Activated naive CD4-positive, alpha-beta T cell treated with anti-CD3 and anti-CD28 coated beads, Interleukin-2, amount 10 ng/mL, durations not matched to agents 7 days and 5 days (primary cell): Measurements from ENCODE around the gene ACOX2.

Experiments used
- CTCF ChIA-PET: fragments of 350-600 bp; sonication (Branson Sonifier 250); formaldehyde crosslinking; loops from one replicate; lab custom pipeline; 2021; ENCODE audit warnings: antibody characterized with exemption; lab: Charles Lee
- DNase-seq: peaks from one replicate; pipeline ENCODE4 v3.0.0-alpha.2; 2020
- H3K27ac Mint-ChIP-seq: one replicate; pipeline ENCODE4 v1.8.0; 2021; ENCODE audit warnings: mild to moderate bottlenecking, moderate library complexity, mixed read lengths
- H3K27me3 Mint-ChIP-seq: one replicate; pipeline ENCODE4 v1.8.0; 2021; ENCODE audit warnings: mild to moderate bottlenecking, mixed read lengths
- H3K36me3 Mint-ChIP-seq: one replicate; pipeline ENCODE4 v1.8.0; 2021; ENCODE audit warnings: mixed read lengths
- H3K4me1 Mint-ChIP-seq: one replicate; pipeline ENCODE4 v1.8.0; 2021; ENCODE audit warnings: mixed read lengths
- H3K4me3 Mint-ChIP-seq: one replicate; pipeline ENCODE4 v1.8.0; 2021; ENCODE audit warnings: mild to moderate bottlenecking, moderate library complexity, mixed read lengths
- H3K9me3 Mint-ChIP-seq: one replicate; pipeline ENCODE4 v1.8.0; 2021; ENCODE audit warnings: mixed read lengths

The ACOX2 gene

DNA sequence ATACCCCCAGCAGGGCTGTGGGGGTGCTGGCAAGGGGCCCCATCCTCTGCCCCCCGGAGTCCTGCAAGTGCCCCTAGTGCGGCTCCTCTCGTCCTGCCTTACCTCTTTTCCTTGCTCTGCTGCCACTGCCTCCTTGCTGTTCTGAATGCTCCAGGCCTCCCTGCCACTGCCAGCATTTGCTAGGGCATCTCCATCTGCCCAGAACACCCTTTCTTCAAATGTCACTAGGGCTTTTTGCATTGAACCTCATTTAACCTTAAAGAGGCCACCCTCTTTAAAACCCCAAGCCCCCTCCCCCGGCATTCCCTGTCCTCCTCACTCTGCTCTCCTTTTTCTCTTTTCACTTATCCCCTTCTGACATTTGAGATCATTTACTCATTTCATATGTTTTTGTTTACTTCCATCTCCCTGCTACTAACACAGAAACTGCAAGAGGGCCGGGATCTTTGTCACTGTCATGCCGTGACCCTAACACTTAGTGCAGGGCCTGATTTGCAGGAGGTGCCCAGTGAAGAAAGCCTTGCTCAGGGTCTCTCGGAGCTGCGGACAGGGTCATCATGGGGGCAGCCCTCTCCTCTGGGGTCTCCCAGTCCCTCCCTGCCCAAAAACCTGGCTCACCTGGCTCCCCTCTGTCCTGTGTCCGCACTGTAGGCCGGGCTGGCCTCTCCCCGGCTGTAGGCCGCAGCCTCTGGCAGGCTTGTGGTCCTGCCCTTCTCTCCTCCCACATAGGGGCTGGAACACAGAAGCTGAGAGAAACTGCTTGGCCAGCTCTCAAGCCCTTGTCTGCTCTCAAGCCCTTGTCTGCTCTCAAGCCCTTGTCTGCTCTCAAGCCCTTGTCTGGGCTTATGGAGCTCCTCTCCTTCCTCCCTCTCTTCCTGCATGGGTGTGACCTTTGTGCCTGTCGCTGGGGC is at the start of gene ACOX2:
TSS of gene ACOX2 (minus strand) at position 690 of the 911 bp plus-strand sequence. CDS start 2,084 bp downstream, outside the sequence.
- DNase-seq: no peak
- no peak within 1 kb of the TSS for H3K4me3 Mint-ChIP-seq
- CTCF ChIA-PET: interaction anchor here (1.0 to 1.6 kb wide), 3 partner anchors 94 to 218 kb away, joined by 3 to 5 read pairs (median 4); no protein-coding TSS in a partner anchor
- peak within 1 kb of the TSS; percentile 51 for H3K27ac Mint-ChIP-seq
- no peaks in the 10 kb centered on the region for H3K36me3 Mint-ChIP-seq
- peaks cover 12% of the 10 kb centered on the region for H3K4me1 Mint-ChIP-seq
- no peaks in the 10 kb centered on the region for H3K9me3 Mint-ChIP-seq
- H3K27me3 Mint-ChIP-seq: peaks cover 4% of the 10 kb centered on the region

DNA sequence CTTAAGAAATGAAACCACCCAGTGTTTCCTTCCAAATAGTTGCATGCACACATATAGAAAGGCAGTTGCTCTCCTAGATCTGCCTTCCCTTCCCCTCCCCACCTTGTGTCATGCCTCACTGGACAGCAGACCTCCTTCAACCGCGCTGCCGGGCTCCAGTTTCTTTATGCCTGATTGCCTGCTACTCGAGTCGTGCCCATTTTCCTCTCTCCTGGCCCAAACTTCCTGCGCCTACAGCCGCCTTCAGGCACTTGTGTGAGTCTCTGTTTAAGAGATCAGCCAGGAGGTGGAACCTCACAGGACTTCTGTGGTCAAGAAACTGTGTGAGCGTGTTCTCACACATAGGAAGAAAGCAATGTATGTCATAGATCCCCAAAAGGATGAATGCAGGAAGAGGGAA is 49.0 kb upstream of the ACOX2 start:
- H3K9me3 Mint-ChIP-seq: no peaks in the 10 kb centered on the region
- H3K36me3 Mint-ChIP-seq: no peaks in the 10 kb centered on the region
- CTCF ChIA-PET: interaction anchor here (0.7 to 1.7 kb wide), 4 partner anchors 18 to 44 kb away, joined by 3 to 6 read pairs (median 4); no protein-coding TSS in a partner anchor
- DNase-seq: no peak
- H3K4me3 Mint-ChIP-seq: peak overlapping the region; percentile 83
- peaks cover 14% of the 10 kb centered on the region for H3K4me1 Mint-ChIP-seq
- peaks cover 76% of the 10 kb centered on the region for H3K27me3 Mint-ChIP-seq
- H3K27ac Mint-ChIP-seq: no peak overlapping the region

- peak; percentile 73 for DNase-seq
- Mint-ChIP-seq H3K9me3 (no peaks in the 10 kb centered on the region), H3K4me1 (peaks cover 14% of the 10 kb centered on the region), H3K36me3 (no peaks in the 10 kb centered on the region), H3K27ac (no peak overlapping the region), H3K4me3 (peak overlapping the region; percentile 83), H3K27me3 (peaks cover 76% of the 10 kb centered on the region)
- CTCF ChIA-PET: interaction anchor here (0.7 to 1.7 kb wide), 6 partner anchors 17 to 53 kb away, joined by 3 to 6 read pairs (median 4); no protein-coding TSS in a partner anchor
Measured at GRCh38 chr3:58585005-58585786, 48.2 kb upstream of the ACOX2 start.

DNA sequence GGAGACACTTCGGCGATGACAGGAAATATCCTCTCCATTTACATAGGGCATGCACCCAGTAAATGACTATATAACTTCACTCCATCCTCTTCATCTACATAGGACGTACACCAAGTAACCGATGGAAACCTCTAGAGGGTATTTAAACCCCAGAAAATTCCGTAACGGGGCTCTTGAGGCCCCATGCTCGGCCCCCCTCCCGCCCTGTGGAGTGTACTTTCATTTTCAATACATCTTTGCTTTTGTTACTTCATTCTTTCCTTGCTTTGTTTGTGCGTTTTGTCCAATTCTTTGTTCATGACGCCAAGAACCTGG is 47.7 kb upstream of the ACOX2 start:
- Mint-ChIP-seq H3K27me3 (peaks cover 72% of the 10 kb centered on the region), H3K36me3 (no peaks in the 10 kb centered on the region), H3K4me3 (peak overlapping the region; percentile 83), H3K4me1 (peaks cover 14% of the 10 kb centered on the region), H3K27ac (no peak overlapping the region), H3K9me3 (no peaks in the 10 kb centered on the region)
- CTCF ChIA-PET: interaction anchor here (1.0 to 1.7 kb wide), 5 partner anchors 16 to 54 kb away, joined by 3 to 6 read pairs (median 3); no protein-coding TSS in a partner anchor
- DNase-seq: peak; percentile 34

GRCh38 chr3:58581328-58582091 is 44.5 kb upstream of the ACOX2 start:
- no peaks in the 10 kb centered on the region for H3K36me3 Mint-ChIP-seq
- no peak overlapping the region for H3K4me3 Mint-ChIP-seq
- CTCF ChIA-PET: interaction anchor here (1.0 kb wide), 1 partner anchor 13 kb away, joined by 3 read pairs; no protein-coding TSS in a partner anchor
- H3K9me3 Mint-ChIP-seq: no peaks in the 10 kb centered on the region
- no peak for DNase-seq
- H3K27ac Mint-ChIP-seq: no peak overlapping the region
- peaks cover 63% of the 10 kb centered on the region for H3K27me3 Mint-ChIP-seq
- peaks cover 14% of the 10 kb centered on the region for H3K4me1 Mint-ChIP-seq

GRCh38 chr3:58580826-58581327 is 43.9 kb upstream of the ACOX2 start:
- Mint-ChIP-seq H3K4me3 (no peak overlapping the region), H3K9me3 (no peaks in the 10 kb centered on the region), H3K4me1 (peaks cover 10% of the 10 kb centered on the region), H3K27ac (no peak overlapping the region), H3K27me3 (peaks cover 60% of the 10 kb centered on the region), H3K36me3 (no peaks in the 10 kb centered on the region)
- DNase-seq: no peak
- CTCF ChIA-PET: no interaction called here

DNA sequence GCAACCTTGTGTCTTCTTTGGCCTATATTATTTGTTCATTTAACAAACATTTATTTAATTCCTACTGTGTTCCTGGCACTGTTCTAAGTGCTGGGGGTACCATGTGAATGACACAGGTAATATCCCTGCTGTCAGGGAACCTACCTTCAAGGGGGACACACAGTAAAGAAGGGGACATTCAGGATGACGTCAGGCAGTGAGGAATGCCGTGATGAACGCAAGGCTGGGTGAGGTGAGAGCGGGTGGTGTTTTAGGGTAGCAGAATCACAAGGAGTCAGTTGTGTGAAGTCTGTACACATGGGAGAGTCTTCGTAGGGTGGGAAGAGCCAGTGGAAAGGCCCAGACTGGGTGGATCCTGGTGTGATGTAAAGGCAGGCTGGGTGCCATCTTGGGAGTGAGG is 41.9 kb upstream of the ACOX2 start:
- no peak for DNase-seq
- Mint-ChIP-seq H3K4me1 (no peaks in the 10 kb centered on the region), H3K36me3 (no peaks in the 10 kb centered on the region), H3K27ac (no peak overlapping the region), H3K9me3 (no peaks in the 10 kb centered on the region), H3K27me3 (peaks cover 42% of the 10 kb centered on the region), H3K4me3 (no peak overlapping the region)
- CTCF ChIA-PET: no interaction called here

GRCh38 chr3:58577269-58577821 is 40.4 kb upstream of the ACOX2 start, which contains the start of gene FAM107A:
FAM107A (minus strand) TSS chr3:58577391; CDS start chr3:58569860, 7,531 bp downstream.
- Mint-ChIP-seq H3K4me1 (no peaks in the 10 kb centered on the region), H3K27ac (no peak within 1 kb of the TSS), H3K36me3 (no peaks in the 10 kb centered on the region), H3K9me3 (no peaks in the 10 kb centered on the region), H3K4me3 (no peak within 1 kb of the TSS), H3K27me3 (peaks cover 46% of the 10 kb centered on the region)
- CTCF ChIA-PET: no interaction called here
- DNase-seq: no peak

DNA sequence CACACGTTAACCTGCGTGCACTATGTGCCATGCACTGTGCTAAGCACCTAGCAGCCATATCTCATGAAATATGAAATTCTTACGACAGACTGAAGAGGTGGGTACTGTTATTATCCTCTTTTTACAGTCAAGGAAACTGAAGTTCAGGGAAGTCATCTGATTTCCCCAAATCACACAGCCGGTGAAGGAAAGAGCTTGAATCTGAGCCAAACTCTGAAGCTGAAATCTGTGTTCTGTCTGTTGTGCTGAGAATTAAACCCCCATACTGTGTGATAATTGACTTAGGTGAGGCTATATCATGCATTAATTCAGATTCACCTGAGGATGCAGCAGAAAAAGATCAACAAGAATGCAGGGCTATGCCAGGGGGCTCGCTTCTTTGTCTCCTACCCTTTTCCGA is 39.7 kb upstream of the ACOX2 start:
- CTCF ChIA-PET: no interaction called here
- Mint-ChIP-seq H3K9me3 (no peaks in the 10 kb centered on the region), H3K27me3 (peaks cover 43% of the 10 kb centered on the region), H3K4me3 (no peak overlapping the region), H3K4me1 (no peaks in the 10 kb centered on the region), H3K36me3 (no peaks in the 10 kb centered on the region), H3K27ac (no peak overlapping the region)
- DNase-seq: no peak

DNA sequence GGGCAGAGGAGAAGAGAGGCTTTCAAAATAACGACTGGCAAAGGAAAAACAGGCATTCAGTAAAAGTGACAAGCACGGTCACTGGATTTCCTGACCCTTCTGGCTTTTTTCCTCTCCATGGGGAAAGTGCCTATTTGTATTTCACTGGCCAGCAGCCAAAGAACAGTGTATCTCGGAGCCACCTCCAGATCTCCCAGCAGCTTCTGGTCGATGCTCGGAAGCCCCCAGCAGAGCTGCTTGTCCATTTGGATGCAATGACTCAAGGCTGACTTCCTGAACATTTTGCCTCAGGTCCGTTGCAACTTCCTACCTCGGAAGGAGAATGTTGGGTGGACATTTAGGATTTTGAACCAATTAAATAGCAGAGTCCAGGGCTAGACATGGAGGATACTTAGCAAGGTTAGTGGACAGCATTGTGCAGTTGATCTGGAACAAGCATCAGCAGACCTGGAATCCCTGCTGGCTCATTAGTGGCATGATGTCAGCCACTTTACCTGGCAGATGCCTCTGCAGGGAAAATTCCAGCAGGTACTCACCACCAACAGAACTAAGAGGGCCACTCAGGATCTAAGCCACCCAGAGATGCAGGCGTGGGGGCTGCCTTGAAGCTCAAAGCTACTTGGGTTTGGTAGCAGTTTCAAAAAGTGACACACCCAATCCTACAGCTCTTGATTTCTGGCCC is 39.1 kb upstream of the ACOX2 start:
- CTCF ChIA-PET: interaction anchor here (1.0 to 1.6 kb wide), 2 partner anchors 54 to 56 kb away, joined by 3 to 5 read pairs; no protein-coding TSS in a partner anchor

DNA sequence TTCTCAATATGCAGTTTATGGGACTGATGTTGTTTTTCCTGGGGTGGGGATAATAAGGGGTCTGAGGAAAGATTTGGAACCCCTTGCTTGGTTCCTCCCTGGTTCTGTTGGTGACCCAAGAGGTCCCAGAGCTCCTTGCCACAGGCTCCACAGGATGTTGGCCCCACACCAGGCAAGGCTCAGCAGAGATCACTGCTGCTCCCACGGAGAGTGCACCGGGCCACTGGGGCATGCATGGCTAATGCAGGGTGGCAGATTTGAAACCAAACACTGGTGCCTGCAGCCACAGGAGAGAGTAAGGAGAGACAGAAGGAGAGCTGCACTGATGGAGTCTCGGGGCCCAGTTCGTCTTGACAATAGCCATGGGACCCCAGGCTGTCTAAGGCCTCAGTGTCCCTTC is 37.7 kb upstream of the ACOX2 start:
- Mint-ChIP-seq H3K27ac (no peak overlapping the region), H3K4me1 (no peaks in the 10 kb centered on the region), H3K9me3 (no peaks in the 10 kb centered on the region), H3K27me3 (peaks cover 34% of the 10 kb centered on the region), H3K36me3 (no peaks in the 10 kb centered on the region), H3K4me3 (no peak overlapping the region)
- CTCF ChIA-PET: interaction anchor here (1.0 to 2.3 kb wide), 3 partner anchors 56 to 57 kb away, joined by 3 to 9 read pairs (median 5); no protein-coding TSS in a partner anchor
- no peak for DNase-seq

More for the DNA sequence above, 39.1 kb upstream of the ACOX2 start:
- Mint-ChIP-seq H3K27ac (no peak overlapping the region), H3K4me3 (no peak overlapping the region), H3K4me1 (no peaks in the 10 kb centered on the region), H3K36me3 (no peaks in the 10 kb centered on the region), H3K27me3 (peaks cover 37% of the 10 kb centered on the region), H3K9me3 (no peaks in the 10 kb centered on the region)
- no peak for DNase-seq

- Mint-ChIP-seq H3K4me1 (no peaks in the 10 kb centered on the region), H3K27me3 (peaks cover 30% of the 10 kb centered on the region), H3K36me3 (no peaks in the 10 kb centered on the region), H3K4me3 (no peak overlapping the region), H3K9me3 (no peaks in the 10 kb centered on the region), H3K27ac (no peak overlapping the region)
- DNase-seq: no peak
- CTCF ChIA-PET: interaction anchor here (2.3 kb wide), 1 partner anchor 57 kb away, joined by 9 read pairs; no protein-coding TSS in a partner anchor
Measured at GRCh38 chr3:58574106-58574505, 37.1 kb upstream of the ACOX2 start.
